ENCODE measurements around the gene LETM1.

LETM1 gene

DNA sequence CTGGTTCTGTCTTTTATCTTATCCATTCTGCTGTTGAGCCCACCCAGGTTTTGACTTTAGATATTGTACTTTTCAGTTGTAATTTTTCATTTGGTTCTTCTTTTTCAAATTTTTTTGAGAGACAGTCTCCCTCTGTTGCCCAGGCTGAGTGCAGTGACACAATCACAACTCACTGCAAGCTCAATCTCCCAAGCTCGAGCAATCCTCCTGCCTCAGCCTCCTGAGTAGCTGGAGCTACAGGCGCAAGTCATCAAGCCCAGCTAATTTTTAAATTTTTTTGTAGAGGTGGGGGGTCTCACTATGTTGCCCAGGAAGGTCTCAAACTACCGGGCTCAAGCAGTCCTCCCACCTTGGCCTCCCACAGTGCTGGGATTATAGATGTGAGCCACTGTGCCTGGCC, 25.7 kb downstream of the LETM1 start:
- no peak for DNase-seq (ENCODE audit: low read depth in 2 of 3, low spot score in 2 of 3)

DNA sequence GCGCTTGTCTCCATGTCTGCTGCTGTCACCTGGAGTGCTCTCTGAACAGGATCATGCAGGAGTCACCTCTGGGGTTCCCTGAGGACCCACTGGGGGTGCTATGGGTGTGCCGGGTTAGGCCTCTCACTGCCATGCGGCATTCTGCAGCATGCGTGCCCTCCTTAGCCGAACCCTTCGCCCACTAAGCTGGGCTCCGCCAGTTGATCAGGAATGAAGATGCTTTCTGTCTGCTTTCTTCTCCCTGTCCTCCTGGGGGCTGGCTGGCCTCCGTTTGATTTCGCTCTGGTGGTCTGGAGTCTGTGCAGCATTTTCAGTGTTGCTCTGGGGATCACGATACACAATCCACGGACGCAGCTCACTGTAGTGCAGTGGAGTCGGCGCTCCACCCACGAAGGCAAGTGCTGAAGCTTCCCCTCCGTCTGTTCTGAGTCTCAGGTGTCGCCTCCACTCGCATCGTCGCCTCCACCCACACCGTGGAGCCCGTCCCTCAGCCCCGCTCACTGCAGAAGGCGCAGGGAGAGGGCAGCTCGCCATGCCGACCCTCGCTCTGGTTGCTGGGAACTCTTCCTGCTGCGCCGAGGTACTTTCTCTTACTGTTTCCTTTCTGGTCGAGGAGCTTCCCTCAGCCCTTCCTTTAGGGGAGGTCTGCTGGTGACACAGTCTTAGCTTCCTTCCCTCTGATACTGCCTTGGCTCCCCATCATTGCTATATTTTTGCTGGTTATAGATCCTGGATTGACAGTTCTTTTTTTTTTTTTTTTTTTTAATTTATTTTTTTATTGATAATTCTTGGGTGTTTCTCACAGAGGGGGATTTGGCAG, 29.2 kb downstream of the LETM1 start:
- DNase-seq (ENCODE audit: low read depth in 2 of 3, low spot score in 2 of 3) = no peak

DNA sequence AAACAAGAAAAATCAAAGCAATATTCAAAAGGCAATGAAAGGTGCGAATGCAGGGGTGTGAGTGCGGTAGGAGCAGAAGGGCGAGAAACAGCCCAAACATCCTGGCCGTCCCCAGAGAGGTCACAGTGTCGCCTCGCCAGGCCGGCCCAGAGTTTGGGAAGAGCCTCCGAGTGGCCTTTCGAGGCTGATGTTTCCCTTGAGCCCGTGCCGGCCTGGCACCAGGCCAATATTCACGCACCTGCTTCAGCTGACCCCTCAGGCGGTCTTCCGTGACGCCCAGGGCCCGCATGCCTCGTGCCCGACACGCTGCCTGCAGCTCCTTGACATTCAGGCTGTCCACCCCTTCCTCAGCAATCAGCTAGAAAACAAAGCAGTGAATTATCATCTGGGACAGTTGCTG, 30.6 kb downstream of the LETM1 start:
- DNase-seq (ENCODE audit: low read depth in 2 of 3, low spot score in 2 of 3) = no peak

DNA sequence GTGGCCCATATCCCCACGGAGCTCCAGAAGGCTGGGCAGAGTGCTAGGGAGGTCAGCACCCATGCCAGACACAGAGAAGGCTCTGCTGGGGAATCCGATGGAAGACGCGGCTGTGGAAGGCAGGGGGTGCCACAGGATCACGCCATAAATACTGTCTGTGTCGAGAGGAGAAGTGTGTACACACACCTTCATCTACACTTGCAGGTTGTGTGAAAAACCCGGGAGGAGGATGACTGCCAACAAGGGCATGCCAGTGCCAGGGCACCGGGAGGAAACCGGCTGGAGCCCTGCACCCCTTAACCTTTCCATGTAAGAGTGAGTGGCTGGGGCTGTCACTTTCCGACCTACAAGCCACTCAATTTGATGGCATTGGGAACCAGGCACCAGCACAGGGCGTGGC, 31.2 kb downstream of the LETM1 start:
- DNase-seq (ENCODE audit: low read depth in 2 of 3, low spot score in 2 of 3) = no peak

DNA sequence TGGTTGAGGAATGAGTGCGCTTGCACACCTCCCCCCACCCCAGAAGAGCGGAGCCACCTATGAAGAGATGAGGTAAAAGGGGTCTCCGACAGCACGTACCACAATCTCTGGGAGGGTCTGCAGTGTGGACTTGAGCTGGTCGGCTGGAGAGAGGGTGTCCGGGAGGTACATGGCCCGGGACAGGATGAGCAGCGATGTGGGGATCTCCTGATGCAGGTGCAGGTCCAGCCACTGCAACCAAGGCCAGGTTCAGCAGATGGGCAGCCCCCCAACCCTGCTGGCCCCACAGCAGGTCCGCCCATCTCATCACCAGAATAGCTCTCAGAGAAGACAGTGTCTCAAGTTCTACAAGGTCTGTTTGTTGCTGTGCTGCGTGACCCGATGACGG, 32.4 kb downstream of the LETM1 start:
- DNase-seq (ENCODE audit: low read depth in 2 of 3, low spot score in 2 of 3) = no peak

DNA sequence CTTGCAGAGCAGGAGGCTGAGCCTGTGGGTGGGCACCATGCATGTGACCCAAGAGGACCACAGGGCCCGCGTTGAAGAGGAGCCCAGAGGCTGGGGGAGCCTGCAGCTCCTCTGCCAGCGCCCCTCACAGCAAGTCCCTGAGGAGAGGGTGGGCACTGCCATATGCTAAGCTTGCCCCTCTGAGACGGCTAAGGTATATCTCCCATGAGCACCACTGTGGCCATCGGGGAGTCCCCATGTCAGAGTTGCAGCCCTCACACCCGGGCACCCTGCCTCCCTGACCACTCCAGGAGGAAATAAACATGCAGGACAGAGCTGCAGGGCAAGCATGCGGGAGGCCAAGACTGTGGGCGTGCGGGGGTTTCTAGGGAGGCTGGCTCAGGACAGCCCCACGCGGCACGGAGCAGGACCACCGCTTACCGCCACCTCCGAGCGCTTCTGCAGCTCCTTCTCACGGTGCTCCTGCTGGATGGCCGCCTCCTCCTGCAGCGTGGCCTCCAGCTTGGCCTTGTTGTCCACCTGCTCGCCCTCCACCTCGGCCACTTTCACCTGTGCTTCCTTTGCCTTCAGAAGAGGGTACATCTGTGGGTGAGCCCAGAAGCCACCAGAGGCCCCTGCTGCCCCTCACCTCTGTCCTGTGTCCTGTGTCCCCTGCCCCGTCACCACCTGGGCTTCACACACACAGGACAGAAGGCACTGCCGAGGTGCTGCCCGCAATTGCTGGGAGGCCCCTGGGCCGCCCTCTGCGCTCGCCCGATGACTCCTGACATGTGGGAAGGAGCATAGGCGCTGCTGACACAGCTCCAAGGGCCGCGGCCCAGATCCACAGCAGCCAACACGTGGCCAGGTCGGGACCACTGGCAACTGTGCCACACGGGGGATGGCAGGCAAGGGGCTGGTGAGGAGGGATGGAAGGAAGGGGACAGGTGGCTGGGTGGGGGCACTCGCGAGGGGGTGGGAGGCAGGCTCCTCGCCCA, 33.1 kb downstream of the LETM1 start:
- DNase-seq (ENCODE audit: low read depth in 2 of 3, low spot score in 2 of 3) = no peak

- DNase-seq (ENCODE audit: low read depth in 2 of 3, low spot score in 2 of 3) = no peak
Observed at GRCh38 chr4:1821679-1822567, 34.0 kb downstream of the LETM1 start.

- no peak for DNase-seq (ENCODE audit: low read depth in 2 of 3, low spot score in 2 of 3)
Observed at GRCh38 chr4:1819816-1820215, 36.1 kb downstream of the LETM1 start.

- DNase-seq (ENCODE audit: low read depth in 2 of 3, low spot score in 2 of 3) = no peak
Observed at GRCh38 chr4:1819284-1819683, 36.7 kb downstream of the LETM1 start.

- no peak for DNase-seq (ENCODE audit: low read depth in 2 of 3, low spot score in 2 of 3)
Observed at GRCh38 chr4:1815997-1816860, 39.7 kb downstream of the LETM1 start.

DNA sequence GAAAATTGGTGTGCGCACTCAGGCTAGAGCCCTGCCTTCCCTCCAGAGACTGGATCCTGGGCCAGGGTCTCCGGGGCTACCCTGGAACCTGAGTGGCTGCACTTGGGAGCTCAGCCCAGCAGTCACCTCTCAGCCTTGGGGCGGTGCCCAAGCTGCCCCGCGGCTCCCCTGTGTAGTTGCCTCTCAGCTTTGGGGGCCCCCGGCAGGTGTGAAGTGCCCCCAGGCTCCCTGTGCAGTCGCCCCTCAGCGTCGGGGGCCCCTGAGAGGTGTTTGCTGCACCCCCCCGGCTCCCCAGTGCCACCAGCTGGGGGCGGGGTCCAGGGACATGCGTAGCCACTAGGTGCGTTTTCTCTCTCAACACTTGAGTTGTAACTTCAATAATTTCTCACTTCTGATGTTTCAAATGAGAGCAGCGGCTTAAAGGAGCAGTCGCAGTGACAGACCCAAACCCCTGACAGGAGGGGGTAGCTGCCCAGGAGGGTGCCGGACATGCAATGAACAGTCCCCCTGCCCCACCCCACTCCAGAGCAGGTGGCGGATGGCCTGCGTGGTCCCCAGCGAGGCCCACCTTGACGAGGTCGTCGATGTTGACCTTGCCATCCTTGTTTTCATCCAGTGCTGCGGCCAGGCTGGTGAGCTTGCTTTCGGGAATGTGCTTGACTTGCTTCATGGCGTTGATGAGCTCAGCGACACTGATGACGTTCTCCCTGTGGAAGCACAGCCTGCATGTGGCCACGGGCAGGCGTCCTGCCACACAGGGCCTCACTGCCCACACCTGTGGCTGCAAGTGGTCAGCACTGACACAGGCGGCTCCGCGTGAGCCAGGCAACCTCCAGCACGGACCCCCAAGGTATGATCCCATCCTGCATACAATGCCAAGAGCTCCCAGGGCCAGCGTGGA, 40.6 kb downstream of the LETM1 start:
- no peak for DNase-seq (ENCODE audit: low read depth in 2 of 3, low spot score in 2 of 3)

DNA sequence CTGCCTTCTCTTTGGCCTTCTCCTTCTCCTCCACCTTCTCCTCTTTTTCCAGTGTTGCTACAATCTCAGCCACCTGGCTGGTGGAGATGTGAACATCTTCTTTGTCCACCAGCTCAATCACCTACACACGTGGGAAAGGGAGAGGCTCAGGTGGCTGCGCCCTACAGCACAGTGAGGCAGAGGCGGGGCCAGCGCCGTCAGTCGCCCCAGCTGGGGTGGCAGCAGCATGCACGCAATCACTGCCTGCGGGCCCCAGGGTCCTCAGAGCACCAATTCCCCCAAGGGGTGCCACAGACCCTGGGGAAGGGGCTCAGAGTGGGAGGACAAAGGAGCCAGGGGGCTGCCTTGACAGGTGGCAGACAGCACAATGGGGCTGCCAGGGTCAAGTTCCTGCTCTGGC, 41.5 kb downstream of the LETM1 start:
- DNase-seq (ENCODE audit: low read depth in 2 of 3, low spot score in 2 of 3) = no peak

GRCh38 chr4:1813915-1814314, 42.0 kb downstream of the LETM1 start:
- DNase-seq (ENCODE audit: low read depth in 2 of 3, low spot score in 2 of 3) = no peak

- DNase-seq (ENCODE audit: low read depth in 2 of 3, low spot score in 2 of 3) = no peak
Observed at GRCh38 chr4:1813231-1813630, 42.7 kb downstream of the LETM1 start.

DNA sequence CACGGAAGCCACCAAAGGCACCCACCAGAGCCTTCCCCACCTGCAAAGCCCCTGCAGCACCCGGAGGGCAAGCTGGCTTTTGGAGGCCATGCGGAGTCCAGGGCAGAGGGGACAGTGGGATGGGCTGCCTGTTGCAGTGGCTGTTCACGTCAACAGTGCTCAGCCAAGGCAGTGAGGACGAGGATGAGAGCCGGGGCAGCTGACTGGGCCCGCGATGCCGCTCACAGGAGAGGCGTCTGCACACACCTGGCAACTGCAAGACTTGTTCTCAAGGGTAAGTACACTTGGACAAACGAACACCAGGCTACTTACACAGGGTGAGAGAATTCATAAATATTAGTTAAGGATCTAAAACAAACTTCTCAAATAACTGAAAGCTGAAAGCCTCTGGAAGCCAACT, 43.2 kb downstream of the LETM1 start:
- no peak for DNase-seq (ENCODE audit: low read depth in 2 of 3, low spot score in 2 of 3)

DNA sequence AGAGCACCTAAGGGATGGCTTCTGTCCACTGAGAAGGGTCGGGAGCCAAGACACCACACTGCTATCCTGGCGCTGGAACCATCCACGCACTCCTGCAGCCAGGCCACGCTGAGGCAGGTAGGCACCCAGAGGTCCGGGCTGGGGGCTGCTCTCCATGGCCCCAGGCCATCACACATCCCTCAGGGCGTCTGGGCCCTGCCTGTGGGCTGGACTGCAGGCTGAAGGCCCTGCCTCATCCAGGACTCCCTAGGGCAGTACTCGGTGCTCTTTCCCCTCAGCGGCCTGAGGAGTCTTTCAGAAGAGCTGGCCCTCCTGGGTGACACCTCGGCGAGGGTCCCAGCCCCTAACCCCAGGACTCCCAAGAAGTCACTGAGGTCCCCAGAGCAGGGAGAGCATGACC, 45.2 kb downstream of the LETM1 start:
- DNase-seq (ENCODE audit: low read depth in 2 of 3, low spot score in 2 of 3) = no peak

DNA sequence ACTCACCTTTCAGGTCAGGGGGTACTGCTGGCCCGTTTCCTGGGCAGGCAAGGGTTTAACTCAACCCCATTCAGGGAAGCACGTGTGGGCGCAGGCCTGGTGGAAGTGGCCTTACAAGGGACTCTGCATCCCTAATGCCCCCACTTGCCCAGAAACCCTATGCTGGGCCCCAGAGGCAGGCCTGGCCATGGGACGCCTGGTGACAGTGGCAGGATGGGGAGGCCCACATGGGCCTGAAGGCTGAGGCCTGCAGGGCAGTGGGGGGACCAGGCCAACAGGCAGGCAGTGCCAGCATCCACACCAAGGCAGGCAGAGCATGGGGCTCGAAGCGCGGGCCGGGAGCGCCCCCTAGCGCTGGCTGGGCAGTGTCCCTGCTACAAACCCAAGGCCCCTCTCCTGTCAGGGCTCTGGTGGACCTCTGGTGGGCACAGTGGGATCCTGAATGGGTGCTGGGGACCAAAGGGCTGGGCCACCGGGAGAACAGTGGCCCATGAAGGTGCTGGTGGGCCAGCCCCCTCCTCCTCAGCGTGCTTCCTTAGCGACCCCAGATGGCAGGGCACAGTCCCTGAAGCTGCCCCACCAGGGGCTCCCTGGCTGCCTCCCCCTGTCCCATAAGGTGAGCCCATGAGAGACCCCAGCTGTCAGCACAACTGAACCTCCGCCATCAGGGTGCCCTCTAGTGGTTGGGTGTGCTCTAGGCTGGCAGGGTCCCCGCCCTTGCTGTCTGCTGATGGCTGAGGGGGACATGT, 46.0 kb downstream of the LETM1 start:
- peak; percentile 58 to 67 (median 67) for DNase-seq (ENCODE audit: low read depth in 2 of 3, low spot score in 2 of 3)
